Muscle layer of duodenum (tissue), 2 donors: ENCODE results near the gene NDFIP1.

Experiments used
- H3K27ac ChIP-seq: one replicate; pipeline ENCODE4 v1.7.0; 2013; ENCODE audit warnings: mild to moderate bottlenecking, low read length
- H3K27me3 ChIP-seq: one replicate; pipeline ENCODE4 v1.7.0; 2013; ENCODE audit warnings: low read depth, mild to moderate bottlenecking, control low read depth, low read length
- H3K36me3 ChIP-seq, 2 donors: one replicate each; pipeline ENCODE4 v1.7.0; 2013; ENCODE audit warnings: low read length in 2 of 2, control low read depth in 1 of 2, mild to moderate bottlenecking in 1 of 2; ENCODE audit not compliant: insufficient read depth in 2 of 2, control insufficient read depth in 1 of 2
- H3K4me1 ChIP-seq, 2 donors: one replicate each; pipeline ENCODE4 v1.7.0; 2013; ENCODE audit warnings: low read length in 2 of 2, mild to moderate bottlenecking in 2 of 2, control low read depth in 1 of 2, moderate library complexity in 1 of 2; ENCODE audit not compliant: insufficient read depth in 2 of 2, control insufficient read depth in 1 of 2
- H3K4me3 ChIP-seq, 2 donors: one replicate each; pipeline ENCODE4 v1.7.0; 2013; ENCODE audit warnings: low read length in 2 of 2, low read depth in 1 of 2, mild to moderate bottlenecking in 1 of 2
- H3K9me3 ChIP-seq, 2 donors: one replicate each; pipeline ENCODE4 v1.7.0; 2013; ENCODE audit warnings: low read length in 2 of 2, control low read depth in 1 of 2, mild to moderate bottlenecking in 1 of 2; ENCODE audit not compliant: control insufficient read depth in 1 of 2
- donor health status: healthy.

Gene NDFIP1

DNA sequence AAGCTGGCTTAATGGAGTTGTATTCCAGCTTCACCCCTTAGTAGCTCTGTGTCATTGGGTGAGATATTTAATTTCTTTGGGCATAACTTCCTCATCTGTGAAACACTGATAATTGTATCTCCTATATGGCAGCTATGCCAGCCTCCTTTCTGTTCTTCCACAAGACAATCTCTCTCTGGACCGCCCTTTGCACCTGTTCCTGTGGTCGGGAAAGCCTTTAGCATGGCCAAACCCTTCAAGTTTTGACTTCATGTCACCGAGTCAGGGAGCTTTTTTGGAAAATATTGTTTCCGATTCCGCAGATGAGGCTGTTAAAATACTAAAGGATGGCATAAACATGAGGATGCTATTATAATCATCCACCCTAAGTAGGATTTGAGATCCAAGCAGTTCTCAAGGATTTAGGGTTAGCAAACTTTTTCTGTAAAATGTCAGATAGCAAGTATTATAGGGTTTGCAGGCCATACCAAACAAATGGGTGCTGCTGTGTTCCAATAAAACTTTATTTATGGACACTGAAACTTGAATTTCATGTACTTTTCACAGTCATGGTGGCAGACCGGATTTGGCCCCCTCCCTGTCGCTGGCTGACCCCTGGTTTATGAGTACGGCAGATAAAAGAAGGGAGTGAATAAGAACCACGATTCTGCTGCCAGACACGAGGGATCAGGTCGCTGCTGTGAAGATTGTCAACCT, 695 bp upstream of the NDFIP1 start:
- H3K27ac ChIP-seq: peak overlapping the region; percentile 89
- no peaks in the 10 kb centered on the region for H3K36me3 ChIP-seq
- no peaks in the 10 kb centered on the region for H3K27me3 ChIP-seq
- peak overlapping the region; percentile 48 to 80 for H3K4me3 ChIP-seq
- H3K4me1 ChIP-seq: peaks cover 0 to 15% of the 10 kb centered on the region in 2 donors
- H3K9me3 ChIP-seq: no peaks in the 10 kb centered on the region

DNA sequence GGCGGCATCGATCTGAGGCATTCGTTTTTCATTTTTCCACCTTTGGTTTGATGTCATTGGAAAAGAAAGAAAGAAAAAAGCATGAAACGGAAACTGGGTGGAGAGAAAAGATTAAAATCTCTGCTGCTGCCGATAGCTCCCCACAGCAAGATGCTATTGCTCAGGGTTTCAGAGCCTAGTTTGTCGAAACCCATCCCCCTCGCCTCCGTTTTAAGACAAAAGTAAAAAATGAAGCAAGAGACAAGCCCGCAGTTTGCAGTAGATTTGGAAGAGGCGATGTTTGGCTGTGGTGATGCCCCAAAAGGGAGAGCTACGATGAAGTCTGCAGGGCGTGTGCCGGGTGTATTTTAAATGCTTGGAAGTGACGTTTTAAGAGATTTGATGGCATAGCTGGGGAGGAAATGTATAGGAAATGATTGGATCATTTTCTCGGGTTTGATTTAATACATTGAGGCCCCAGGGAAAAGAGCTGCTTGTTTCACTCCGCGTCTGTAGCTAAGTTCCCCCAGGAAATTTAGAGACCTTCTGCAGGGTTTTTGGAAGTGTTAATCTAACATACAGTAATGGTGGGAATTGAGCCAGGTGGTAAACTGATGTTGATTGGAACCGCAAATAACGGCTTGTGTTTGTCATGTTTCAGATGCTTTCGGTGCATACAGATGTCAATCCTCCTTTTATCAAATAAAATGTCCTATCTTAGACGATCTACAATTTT, 909 bp downstream of the NDFIP1 start:
- Histone ChIP-seq H3K27ac (peak overlapping the region; percentile 88), H3K9me3 (no peaks in the 10 kb centered on the region), H3K36me3 (no peaks in the 10 kb centered on the region), H3K4me1 (peaks cover 0 to 15% of the 10 kb centered on the region in 2 donors), H3K4me3 (peak overlapping the region; percentile 80 to 98), H3K27me3 (no peaks in the 10 kb centered on the region)

DNA sequence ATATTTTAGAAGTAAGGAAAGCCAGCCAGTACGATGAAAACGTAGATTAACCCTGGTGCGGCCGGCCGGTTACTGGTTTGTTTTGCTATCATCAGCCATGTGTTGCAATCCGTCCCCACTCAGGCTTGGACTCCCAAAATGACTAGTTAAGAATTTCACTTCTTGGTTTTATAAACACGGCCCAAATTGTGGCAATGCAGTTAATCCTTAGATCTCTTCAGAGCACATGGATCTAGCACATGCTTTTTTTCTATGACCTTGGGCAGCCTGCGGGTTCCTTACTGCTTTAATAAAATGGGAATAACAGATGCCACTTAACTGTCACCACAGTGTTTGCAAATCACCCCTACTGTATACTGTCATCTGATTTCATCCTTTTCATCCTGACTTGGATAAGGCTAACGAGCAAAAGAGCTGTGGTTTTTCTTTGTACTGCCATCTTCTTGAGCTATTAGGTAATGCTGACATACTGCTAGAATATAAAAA, 1.5 kb downstream of the NDFIP1 start:
- Histone ChIP-seq H3K27me3 (no peaks in the 10 kb centered on the region), H3K36me3 (no peaks in the 10 kb centered on the region), H3K4me3 (peak overlapping the region; percentile 80 to 98), H3K9me3 (no peaks in the 10 kb centered on the region), H3K4me1 (peaks cover 0 to 15% of the 10 kb centered on the region in 2 donors), H3K27ac (peak overlapping the region; percentile 88)

DNA sequence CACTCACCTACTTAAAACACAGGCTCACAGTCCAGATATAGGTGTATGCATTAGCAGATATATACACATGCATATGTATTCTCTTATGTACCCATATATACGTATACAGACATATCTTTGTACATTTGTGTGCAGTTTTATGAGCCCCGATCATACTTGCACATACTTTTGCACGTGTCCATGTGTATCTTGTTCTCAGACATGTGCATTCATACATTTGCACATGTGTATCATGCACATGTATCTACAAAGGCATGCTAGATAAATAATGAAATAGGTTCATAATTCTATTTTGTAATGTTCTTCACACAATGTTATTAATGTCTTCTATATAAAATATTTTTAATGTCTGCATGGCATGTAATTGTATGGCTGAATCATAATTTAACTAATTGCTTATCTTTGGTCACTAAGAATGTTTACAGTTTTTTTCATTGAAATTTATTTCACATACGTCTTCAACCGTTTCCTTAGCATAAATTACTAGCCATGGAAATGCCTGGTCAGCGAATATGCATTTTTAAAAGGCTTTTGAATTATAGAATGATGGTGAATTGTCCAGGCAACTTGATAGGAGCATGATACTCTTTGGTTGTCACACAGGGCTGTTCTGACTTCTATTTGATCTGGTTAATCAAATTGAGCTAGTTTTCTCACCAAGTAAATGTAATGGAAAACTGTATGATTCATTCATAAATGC, 2.6 kb downstream of the NDFIP1 start:
- peaks cover 0 to 15% of the 10 kb centered on the region in 2 donors for H3K4me1 ChIP-seq
- H3K36me3 ChIP-seq: no peaks in the 10 kb centered on the region
- H3K27ac ChIP-seq: no peak overlapping the region
- no peaks in the 10 kb centered on the region for H3K9me3 ChIP-seq
- peak overlapping the region in 1 of 2 donors; percentile 3 for H3K4me3 ChIP-seq
- H3K27me3 ChIP-seq: no peaks in the 10 kb centered on the region

DNA sequence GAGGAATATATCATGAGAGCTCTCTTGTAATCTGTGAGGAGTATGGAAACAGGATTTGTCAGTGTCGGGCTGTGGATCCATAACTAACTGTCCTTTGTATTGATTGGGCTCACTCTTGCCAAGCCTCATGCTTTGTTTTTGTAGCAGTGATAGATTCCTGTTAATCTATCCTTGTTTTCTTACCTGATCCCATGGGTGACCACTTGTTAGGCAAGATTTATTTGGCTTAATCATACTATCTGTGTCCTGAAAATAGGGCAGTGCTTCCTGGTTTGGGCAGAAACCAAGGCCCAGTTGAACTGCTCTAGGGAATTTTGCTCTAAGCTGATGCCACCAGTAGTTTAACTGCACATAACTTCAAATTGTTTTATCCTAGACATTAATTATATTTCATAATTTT, 6.1 kb downstream of the NDFIP1 start:
- H3K36me3 ChIP-seq: no peaks in the 10 kb centered on the region
- H3K4me3 ChIP-seq: no peak overlapping the region
- H3K27me3 ChIP-seq: no peaks in the 10 kb centered on the region
- H3K4me1 ChIP-seq: peaks cover 0 to 37% of the 10 kb centered on the region in 2 donors
- no peak overlapping the region for H3K27ac ChIP-seq
- H3K9me3 ChIP-seq: no peaks in the 10 kb centered on the region

DNA sequence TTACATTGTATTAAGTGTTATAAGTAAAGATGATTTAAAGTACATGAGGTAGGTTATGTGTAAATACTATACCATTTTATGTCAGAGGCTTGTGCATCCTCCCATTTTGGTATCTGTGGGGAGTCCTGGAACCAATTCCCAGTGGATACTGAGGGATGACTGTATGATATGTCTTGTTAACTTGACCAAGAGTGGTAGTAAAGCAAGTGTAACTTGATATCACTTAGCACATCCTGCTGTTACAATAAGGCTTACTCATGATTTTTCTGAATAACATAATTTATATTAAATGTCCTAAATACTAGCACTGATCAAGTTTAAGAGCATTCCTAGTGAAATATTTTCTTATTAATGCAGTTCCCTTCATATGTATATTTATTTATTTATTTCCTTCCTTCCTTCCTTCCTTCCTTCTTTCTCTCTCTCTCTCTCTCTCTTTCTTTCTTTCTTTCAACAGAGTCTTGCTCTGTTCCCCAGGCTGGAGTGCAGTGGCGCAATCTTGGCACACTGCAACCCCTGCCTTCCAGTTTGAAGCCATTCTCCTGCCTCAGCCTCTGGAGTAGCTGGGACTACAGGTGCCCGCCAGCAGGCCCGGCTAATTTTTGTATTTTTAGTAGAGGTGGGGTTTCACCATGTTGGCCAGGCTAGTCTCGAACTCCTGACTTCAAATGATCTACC, 7.5 kb downstream of the NDFIP1 start:
- peaks cover 0 to 25% of the 10 kb centered on the region in 2 donors for H3K4me1 ChIP-seq
- H3K9me3 ChIP-seq: no peaks in the 10 kb centered on the region
- H3K27me3 ChIP-seq: no peaks in the 10 kb centered on the region
- H3K4me3 ChIP-seq: no peak overlapping the region
- no peak overlapping the region for H3K27ac ChIP-seq
- H3K36me3 ChIP-seq: peaks cover 0 to 6% of the 10 kb centered on the region in 2 donors

DNA sequence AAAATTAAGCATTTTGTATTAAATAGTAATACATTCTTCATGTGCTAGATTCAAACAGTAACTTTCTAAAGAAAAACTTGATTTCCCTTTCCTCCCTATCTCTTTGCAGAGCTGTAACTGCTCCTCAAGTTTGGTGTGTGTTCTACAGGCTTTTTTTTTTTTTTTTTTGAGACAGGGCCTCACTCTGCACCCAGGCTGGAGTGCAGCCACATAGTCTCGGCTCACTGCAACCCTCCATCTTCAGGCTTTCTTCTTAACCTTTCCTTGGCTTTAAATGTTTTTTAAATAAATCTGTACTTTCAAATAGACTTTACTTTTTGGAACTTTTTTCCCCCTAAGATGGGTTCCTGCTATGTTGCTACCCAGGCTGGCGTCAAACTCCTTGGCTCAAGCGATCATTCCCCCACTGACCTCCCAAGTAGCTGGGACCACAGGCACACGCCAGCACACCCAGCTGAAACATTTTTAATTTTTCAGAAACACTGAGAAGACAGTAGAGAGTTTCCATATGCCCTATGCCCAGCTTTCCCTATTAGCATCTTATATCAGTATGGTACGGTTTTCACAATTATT, 9.1 kb downstream of the NDFIP1 start:
- no peak overlapping the region for H3K4me3 ChIP-seq
- H3K9me3 ChIP-seq: no peaks in the 10 kb centered on the region
- H3K27me3 ChIP-seq: no peaks in the 10 kb centered on the region
- peaks cover 0 to 8% of the 10 kb centered on the region in 2 donors for H3K36me3 ChIP-seq
- no peak overlapping the region for H3K27ac ChIP-seq
- peaks cover 0 to 21% of the 10 kb centered on the region in 2 donors for H3K4me1 ChIP-seq

DNA sequence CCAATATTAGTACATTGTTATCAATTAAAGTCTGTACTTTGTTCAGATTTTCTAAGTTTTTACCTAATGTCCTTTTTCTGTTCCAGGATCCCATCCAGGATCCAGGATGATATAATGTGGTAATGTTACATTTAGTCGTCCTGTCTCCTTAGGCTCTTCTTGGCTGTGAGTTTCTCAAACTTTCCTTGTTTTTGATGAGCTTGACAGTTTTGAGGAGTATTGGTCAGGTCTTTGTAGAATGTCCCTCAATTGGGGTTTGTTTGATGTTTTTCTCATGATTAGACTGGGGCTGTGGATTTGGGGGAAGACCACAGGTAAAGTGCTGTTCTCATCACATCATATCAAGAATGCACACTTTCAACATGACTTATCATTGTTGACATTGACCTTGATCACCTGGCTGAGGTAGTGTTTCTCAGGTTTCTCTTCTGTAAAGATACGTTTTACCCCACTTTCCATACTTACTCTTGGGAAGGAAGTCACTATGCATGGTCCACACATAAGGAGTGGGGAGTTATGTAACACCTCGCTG, 9.6 kb downstream of the NDFIP1 start:
- Histone ChIP-seq H3K36me3 (peaks cover 0 to 8% of the 10 kb centered on the region in 2 donors), H3K4me1 (peaks cover 0 to 21% of the 10 kb centered on the region in 2 donors), H3K27me3 (no peaks in the 10 kb centered on the region), H3K27ac (no peak overlapping the region), H3K9me3 (no peaks in the 10 kb centered on the region), H3K4me3 (no peak overlapping the region)

DNA sequence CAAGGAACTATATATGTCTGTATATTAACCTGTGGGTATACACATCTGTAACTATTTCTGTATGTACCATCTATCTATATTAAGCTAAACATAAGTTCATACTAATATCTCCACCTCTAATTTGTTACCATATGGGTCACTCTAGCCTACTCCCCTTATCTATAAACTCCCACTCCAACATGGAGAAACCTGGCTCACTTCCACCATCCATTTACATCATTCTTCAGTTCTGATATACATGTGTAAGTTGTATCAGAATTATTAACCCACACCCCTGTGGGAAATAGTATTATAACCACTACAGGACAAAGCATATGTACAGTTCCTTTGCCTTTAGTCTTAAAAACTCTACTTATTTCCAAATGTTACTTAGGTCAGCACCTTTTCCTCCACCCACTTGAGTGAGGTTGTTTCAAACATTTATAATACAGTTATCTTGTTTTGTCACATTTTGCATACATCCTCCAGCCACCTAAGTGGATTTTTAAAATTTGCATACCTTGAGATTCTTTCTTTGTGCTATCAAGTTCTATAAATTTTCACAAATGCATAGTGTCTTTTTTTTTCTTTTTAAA, 10.6 kb downstream of the NDFIP1 start:
- Histone ChIP-seq H3K4me3 (no peak overlapping the region), H3K27ac (no peak overlapping the region), H3K4me1 (peaks cover 0 to 21% of the 10 kb centered on the region in 2 donors), H3K36me3 (peaks cover 0 to 8% of the 10 kb centered on the region in 2 donors), H3K9me3 (no peaks in the 10 kb centered on the region), H3K27me3 (no peaks in the 10 kb centered on the region)

DNA sequence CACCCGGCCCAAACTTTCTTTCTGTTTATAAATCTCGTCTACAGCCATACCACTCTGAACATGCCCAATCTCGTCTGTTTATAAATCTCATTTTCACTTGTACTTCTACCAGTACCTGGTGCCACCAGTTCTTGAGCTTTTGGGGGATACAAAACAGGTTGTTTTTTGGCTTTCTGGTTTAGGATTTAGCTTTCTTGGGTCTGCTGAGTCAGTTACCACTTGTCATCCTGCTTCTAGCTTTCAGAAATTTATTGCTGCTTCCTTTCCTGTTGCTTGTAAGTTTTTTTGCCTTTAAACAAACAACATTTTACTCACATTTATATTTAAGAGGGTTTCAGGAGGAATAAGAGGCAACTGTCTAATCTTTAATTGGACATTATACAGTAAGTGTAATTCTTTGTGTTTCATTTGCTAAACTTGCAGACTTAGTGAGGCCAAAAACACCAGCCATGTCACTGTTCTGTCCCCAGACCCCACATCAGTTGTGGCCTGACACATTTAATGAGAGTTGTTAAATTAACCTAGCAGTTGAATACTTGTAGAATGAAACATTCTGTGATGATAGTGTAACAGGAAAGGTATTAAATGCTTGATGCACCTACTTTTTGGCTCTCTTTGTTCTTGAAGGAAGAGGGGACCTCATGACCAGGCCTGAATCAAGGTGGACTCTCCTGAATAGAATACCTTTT, 11.8 kb downstream of the NDFIP1 start:
- no peak overlapping the region for H3K4me3 ChIP-seq
- no peak overlapping the region for H3K27ac ChIP-seq
- H3K4me1 ChIP-seq: peaks cover 0 to 21% of the 10 kb centered on the region in 2 donors
- H3K27me3 ChIP-seq: no peaks in the 10 kb centered on the region
- peaks cover 3 to 8% of the 10 kb centered on the region in 2 donors for H3K36me3 ChIP-seq
- no peaks in the 10 kb centered on the region for H3K9me3 ChIP-seq
